ENCODE measurements around the gene TNFSF4. TPM values are rescaled to one million over a fixed set of nuclear protein-coding genes. Genes with fewer than 3 reads are reported as not detected.

TNFSF4 gene
- total RNA-seq, 1 donor from 2014 or later = 3.6 TPM

GRCh38 chr1:173210716-173211231 lies 3.6 kb upstream of the TNFSF4 start:
- DNase-seq (ENCODE audit: low read depth in 2 of 2) = no peak

DNA sequence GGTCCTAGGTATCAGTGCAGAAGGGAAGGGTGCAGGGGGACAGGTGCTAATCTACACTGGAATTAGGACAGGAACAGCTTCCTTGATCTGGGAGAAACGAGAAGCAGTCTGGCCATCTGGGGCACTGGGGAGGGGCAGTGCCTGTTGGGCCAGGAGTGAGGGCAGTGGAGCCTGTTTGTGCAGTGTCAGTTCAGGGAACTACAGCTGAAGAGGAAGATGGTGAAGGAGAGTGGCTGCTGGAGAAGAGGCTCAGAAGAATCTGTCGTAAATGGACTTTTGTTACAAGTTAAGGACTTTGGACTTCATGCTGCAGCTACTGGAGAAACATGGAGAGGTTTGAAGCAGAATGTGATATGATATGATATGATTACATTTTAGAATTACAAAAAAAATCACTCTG lies 3.2 kb upstream of the TNFSF4 start:
- DNase-seq (ENCODE audit: low read depth in 2 of 2) = no peak

GRCh38 chr1:173208868-173209267 lies 1.7 kb upstream of the TNFSF4 start:
- no peak for DNase-seq (ENCODE audit: low read depth in 2 of 2)

DNA sequence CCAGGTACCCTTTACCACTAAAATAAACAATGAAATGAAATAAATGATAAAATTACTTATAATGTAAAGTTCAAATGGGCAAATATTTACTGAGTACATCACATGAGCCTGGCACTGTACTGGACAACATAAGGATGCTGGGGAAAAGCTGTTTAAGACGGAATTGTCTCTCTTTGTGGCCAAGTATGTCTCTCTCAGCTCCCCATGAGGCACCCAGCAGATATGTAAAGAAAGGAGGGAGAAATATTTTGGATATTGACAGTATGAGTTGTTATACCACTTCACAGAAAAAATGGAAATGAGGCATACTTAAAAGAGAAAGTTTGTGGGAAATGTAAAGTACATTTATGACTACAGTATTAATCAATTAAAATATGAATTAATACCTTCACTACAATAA lies 1.0 kb upstream of the TNFSF4 start:
- no peak for DNase-seq (ENCODE audit: low read depth in 2 of 2)

GRCh38 chr1:173205146-173206051 lies 1.7 kb downstream of the TNFSF4 start:
- DNase-seq (ENCODE audit: low read depth in 2 of 2) = no peak

DNA sequence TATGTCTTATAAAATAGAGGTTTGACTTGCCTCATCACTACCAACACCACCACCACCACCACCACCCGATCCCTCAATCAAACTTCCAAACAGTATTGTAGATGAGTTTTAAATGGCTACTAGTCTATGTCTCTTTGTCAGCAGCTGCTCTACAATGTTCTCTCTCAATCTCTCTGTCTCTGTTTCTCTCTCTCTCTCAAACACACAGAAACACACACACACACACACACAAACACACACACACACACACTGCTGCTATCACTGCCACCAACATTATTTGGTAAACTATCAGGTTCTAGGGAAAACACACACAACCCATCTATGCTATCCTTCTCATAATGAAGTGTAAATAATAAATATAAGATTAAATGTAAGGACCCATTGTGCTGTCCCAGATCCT lies 2.4 kb downstream of the TNFSF4 start:
- no peak for DNase-seq (ENCODE audit: low read depth in 2 of 2)

GRCh38 chr1:173202424-173203145 lies 4.5 kb downstream of the TNFSF4 start:
- DNase-seq (ENCODE audit: low read depth in 2 of 2) = peak; percentile 48 to 84

GRCh38 chr1:173201969-173202368 lies 5.2 kb downstream of the TNFSF4 start:
- DNase-seq (ENCODE audit: low read depth in 2 of 2) = no peak

GRCh38 chr1:173195596-173196088 lies 11.5 kb downstream of the TNFSF4 start:
- no peak for DNase-seq (ENCODE audit: low read depth in 2 of 2)

GRCh38 chr1:173193639-173194038 lies 13.5 kb downstream of the TNFSF4 start:
- peak in 1 of 2 donors; percentile 68 for DNase-seq (ENCODE audit: low read depth in 2 of 2)

DNA sequence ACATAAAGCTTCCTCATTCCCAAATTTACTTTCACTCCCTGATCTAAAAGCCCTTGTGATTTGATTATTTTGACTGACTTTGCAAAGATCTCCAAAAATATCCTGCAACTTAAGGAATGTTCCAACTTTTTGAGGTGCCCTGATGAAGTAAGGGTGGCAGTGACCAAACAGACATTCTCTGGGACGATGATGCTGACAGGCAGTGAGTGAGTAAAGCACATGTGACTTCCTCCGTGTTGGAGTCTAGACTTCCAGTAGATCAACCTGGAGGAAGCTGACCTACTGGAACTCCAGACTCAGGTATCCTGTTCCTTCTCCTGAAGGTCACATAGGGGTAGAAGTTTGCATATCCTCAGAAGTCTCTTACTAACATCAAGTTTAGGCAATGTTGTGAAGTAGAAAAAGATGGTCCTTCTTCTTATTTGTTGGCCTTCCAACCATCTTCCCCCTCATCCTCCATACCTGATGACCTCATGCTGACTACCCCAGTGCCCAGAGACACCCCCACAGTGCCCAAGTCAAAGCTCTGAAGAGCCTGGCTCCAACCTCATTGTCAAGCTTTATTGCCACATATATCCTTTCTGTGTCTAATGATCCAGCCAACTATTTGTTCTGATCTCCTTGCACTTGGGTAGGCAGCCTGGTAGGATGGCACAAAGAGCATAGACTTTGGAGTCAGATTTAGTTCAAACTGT lies 16.0 kb downstream of the TNFSF4 start:
- peak in 1 of 2 donors; percentile 81 for DNase-seq (ENCODE audit: low read depth in 2 of 2)

GRCh38 chr1:173190101-173190936 lies 16.8 kb downstream of the TNFSF4 start:
- DNase-seq (ENCODE audit: low read depth in 2 of 2) = peak; percentile 98 to 99

GRCh38 chr1:173187671-173188237 lies 19.4 kb downstream of the TNFSF4 start:
- DNase-seq (ENCODE audit: low read depth in 2 of 2) = no peak

GRCh38 chr1:173181791-173182190 lies 25.3 kb downstream of the TNFSF4 start:
- DNase-seq (ENCODE audit: low read depth in 2 of 2) = no peak

GRCh38 chr1:173176246-173176645 lies 30.9 kb downstream of the TNFSF4 start:
- no peak for DNase-seq (ENCODE audit: low read depth in 2 of 2)

- peak in 1 of 2 donors; percentile 57 for DNase-seq (ENCODE audit: low read depth in 2 of 2)
These were observed 31.5 kb downstream of the TNFSF4 start for GRCh38 chr1:173175514-173176145.

DNA sequence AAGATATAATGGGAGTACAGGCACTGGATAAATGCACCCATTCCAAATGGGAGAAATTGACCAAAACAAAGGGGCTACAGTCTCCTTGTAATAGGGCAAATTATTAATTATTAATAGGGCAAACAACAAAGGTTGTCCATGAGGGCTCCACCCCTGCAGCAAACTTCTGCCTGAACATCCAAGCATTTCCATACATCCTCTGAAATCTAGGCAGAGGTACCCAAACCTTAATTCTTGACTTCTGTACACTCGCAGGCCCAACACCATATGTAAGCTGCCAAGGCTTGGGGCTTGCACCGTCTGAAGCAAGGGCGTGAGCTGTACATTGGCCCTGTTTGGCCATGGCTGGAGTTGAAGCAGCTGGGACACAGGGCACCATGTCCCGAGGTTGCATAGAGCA lies 33.7 kb downstream of the TNFSF4 start:
- DNase-seq (ENCODE audit: low read depth in 2 of 2) = no peak

GRCh38 chr1:173171152-173171551 lies 36.0 kb downstream of the TNFSF4 start:
- no peak for DNase-seq (ENCODE audit: low read depth in 2 of 2)

- no peak for DNase-seq (ENCODE audit: low read depth in 2 of 2)
These were observed 38.2 kb downstream of the TNFSF4 start for GRCh38 chr1:173168941-173169340.

- DNase-seq (ENCODE audit: low read depth in 2 of 2) = no peak
These were observed 42.4 kb downstream of the TNFSF4 start for GRCh38 chr1:173164686-173165085.
